ENCODE results near the gene DNAJC5.

GRCh38 chr20:63876489-63877036 is 18.4 kb upstream of the DNAJC5 start:
- no peak for TF ChIP-seq ZFP3 (CRISPR knock-in tag; IDR thresholded peaks at IDR 0.05)
- no peak for TF ChIP-seq OSR1 (CRISPR knock-in tag; IDR thresholded peaks at IDR 0.05)
- no peak for TF ChIP-seq CSRNP3 (CRISPR knock-in tag; IDR thresholded peaks at IDR 0.05)
- no peak for TF ChIP-seq ZNF8 (CRISPR knock-in tag; IDR thresholded peaks at IDR 0.05)
- no peak for TF ChIP-seq PATZ1 (CRISPR knock-in tag; IDR thresholded peaks at IDR 0.05; ENCODE audit: borderline replicate concordance)
- TF ChIP-seq TCF4 (CRISPR knock-in tag; IDR thresholded peaks at IDR 0.05; ENCODE audit: borderline replicate concordance): no peak
- no peak for TF ChIP-seq ESRRG (CRISPR knock-in tag; IDR thresholded peaks at IDR 0.05)
- no peak for TF ChIP-seq CREB5 (CRISPR knock-in tag; IDR thresholded peaks at IDR 0.05; ENCODE audit: low read depth)
- TF ChIP-seq GLIS3 (CRISPR knock-in tag; IDR thresholded peaks at IDR 0.05): no peak
- no peak for TF ChIP-seq RARB (CRISPR knock-in tag; IDR thresholded peaks at IDR 0.05)

All from SK-N-SH treated with all-trans-retinoic acid at 6 μM for 48 hours (cell line).